HG02943 (cell line): Measurements from ENCODE around the gene PROB1.
A peak's percentile ranks its signal among the peaks of the same experiment; 100 is the strongest.

ENCODE experiments used
- ATAC-seq: cut with Tn5 transposase; IDR thresholded peaks from one replicate; pipeline ENCODE4 v1.9.1; 2021; ENCODE audit warnings: mild to moderate bottlenecking, low read depth, moderate library complexity; ENCODE audit not compliant: unreplicated experiment

PROB1 gene

GRCh38 chr5:139344177-139344576 is 50.7 kb downstream of the PROB1 start:
- no peak for ATAC-seq

GRCh38 chr5:139343476-139343875 is 51.4 kb downstream of the PROB1 start:
- no peak for ATAC-seq

- ATAC-seq: peak; percentile 40
These were observed 52.5 kb downstream of the PROB1 start for GRCh38 chr5:139342423-139342723.

GRCh38 chr5:139341689-139342422 is 53.0 kb downstream of the PROB1 start, which contains the start of gene PAIP2:
PAIP2 (plus strand) TSS chr5:139341854; CDS start chr5:139363785, 21,931 bp downstream.
- ATAC-seq: peak; percentile 89

GRCh38 chr5:139341187-139341688 is 53.7 kb downstream of the PROB1 start:
- no peak for ATAC-seq
